Keratinocyte (primary cell): ENCODE measurements around the gene PFDN4. TPM values are rescaled to one million over a fixed set of nuclear protein-coding genes. Genes with fewer than 3 reads are reported as not detected.

ENCODE experiments used
- DNase-seq: peaks from one replicate; pipeline ENCODE4 v3.0.0-alpha.2; 2011; ENCODE audit warnings: low read depth, missing footprints, low spot score
- FAIRE-seq: peaks from 2 replicates; lab custom pipeline; 2011; peaks lifted over from hg19 to GRCh38; lab: Jason Lieb, UNC
- H2AFZ ChIP-seq: 2 replicates; pipeline ENCODE4 v1.6.0; 2012; ENCODE audit warnings: low read length, control low read depth, inconsistent platforms; ENCODE audit not compliant: control insufficient read depth
- H3K27ac ChIP-seq: 2 replicates; pipeline ENCODE4 v1.5.1; 2011; ENCODE audit warnings: low read length; ENCODE audit not compliant: control insufficient read depth, insufficient read depth
- H3K27me3 ChIP-seq: 3 replicates; pipeline ENCODE4 v1.6.0; 2011; ENCODE audit warnings: low read length; ENCODE audit not compliant: control insufficient read depth, insufficient read depth; ENCODE audit errors: extremely low read depth
- H3K36me3 ChIP-seq, 2 experiments: 2 replicates in 1 of 2; 3 replicates in 1 of 2; pipeline ENCODE4 v1.5.1; 2011; ENCODE audit warnings: low read length in 2 of 2, mild to moderate bottlenecking in 1 of 2; ENCODE audit not compliant: control insufficient read depth in 2 of 2, insufficient read depth in 2 of 2; ENCODE audit errors: extremely low read depth in 1 of 2
- H3K4me1 ChIP-seq: 3 replicates; pipeline ENCODE4 v1.5.1; 2011; ENCODE audit warnings: low read length; ENCODE audit not compliant: control insufficient read depth, insufficient read depth; ENCODE audit errors: extremely low read depth
- H3K4me2 ChIP-seq: 3 replicates; pipeline ENCODE4 v1.6.0; 2011; ENCODE audit warnings: low read depth, low read length; ENCODE audit not compliant: control insufficient read depth, insufficient read depth; ENCODE audit errors: extremely low read depth
- H3K4me3 ChIP-seq, 3 experiments: fragments of 200-600 bp in 1 of 3; sonication (generic) in 1 of 3; 2 replicates in 2 of 3; 3 replicates in 1 of 3; pipeline ENCODE4 v1.5.1; 2011 to 2016; ENCODE audit warnings: low read length in 3 of 3, mild to moderate bottlenecking in 3 of 3, control low read depth in 2 of 3, inconsistent platforms in 1 of 3, low read depth in 1 of 3, mixed read lengths in 1 of 3, mixed run types in 1 of 3, moderate library complexity in 1 of 3; ENCODE audit not compliant: control insufficient read depth in 2 of 3, insufficient read depth in 2 of 3; ENCODE audit errors: extremely low read depth in 1 of 3
- H3K79me2 ChIP-seq: 2 replicates; pipeline ENCODE4 v1.6.0; 2012; ENCODE audit warnings: low read length; ENCODE audit not compliant: control insufficient read depth, insufficient read depth
- H3K9ac ChIP-seq: 3 replicates; pipeline ENCODE4 v1.6.0; 2011; ENCODE audit warnings: low read length; ENCODE audit not compliant: control insufficient read depth, insufficient read depth; ENCODE audit errors: extremely low read depth
- H3K9me1 ChIP-seq: 3 replicates; pipeline ENCODE4 v1.6.0; 2011; ENCODE audit warnings: low read length; ENCODE audit not compliant: control insufficient read depth, insufficient read depth; ENCODE audit errors: extremely low read depth
- H3K9me3 ChIP-seq: 2 replicates; pipeline ENCODE4 v1.5.1; 2012; ENCODE audit warnings: low read depth, low read length; ENCODE audit not compliant: control insufficient read depth
- H4K20me1 ChIP-seq: 3 replicates; pipeline ENCODE4 v1.6.0; 2011; ENCODE audit warnings: low read length; ENCODE audit not compliant: control insufficient read depth, insufficient read depth; ENCODE audit errors: extremely low read depth
- EZH2 ChIP-seq: IDR thresholded peaks from one replicate; pipeline ENCODE4 v1.6.1; 2012; ENCODE audit warnings: inconsistent platforms, mild to moderate bottlenecking, low read length, moderate library complexity
- dilution Hi-C: fragments of 300-500 bp; cut with MboI; formaldehyde crosslinking; loops from one replicate; pipeline ENCODE4 v1.7.0; 2020; ENCODE audit warnings: low sequenced_read_pairs; ENCODE audit not compliant: extremely low pct_ligation_motif_present
- polyA plus RNA-seq, 5 experiments: library from polyadenylated mRNA; depleted of rRNA in 3 of 5; stranded (reverse) in 3 of 5; stranded (forward) in 1 of 5; unstranded in 1 of 5; fragments of >200 nt; gene quantifications; 1 replicate in 1 of 5; 2 replicates in 3 of 5; 3 replicates in 1 of 5; pipeline versions ENCODE4 v1.2.1 to v1.2.3, GENCODE V29; 2011 to 2012; ENCODE audit warnings: missing spikeins in 2 of 5, low read depth in 1 of 5, low replicate concordance in 1 of 5
- TF ChIP-seq, protein P1 (sequence below), 3 experiments: IDR thresholded peaks in 1 of 3; conservative IDR thresholded peaks in 1 of 3; optimal IDR thresholded peaks in 1 of 3; 2 replicates in 2 of 3; 3 replicates in 1 of 3; pipeline versions ENCODE3 to v1.5.1; 2011; ENCODE audit warnings: low read length in 3 of 3, mild to moderate bottlenecking in 3 of 3, moderate library complexity in 2 of 3, control low read depth in 1 of 3, inconsistent platforms in 1 of 3; ENCODE audit not compliant: insufficient read depth in 2 of 3; ENCODE audit errors: extremely low read depth in 1 of 3

Gene PFDN4
- polyA plus RNA-seq, 1 donor (not counting 4 experiments of a cell fraction or from before 2014, with no cell fraction given): 65.7 TPM

DNA sequence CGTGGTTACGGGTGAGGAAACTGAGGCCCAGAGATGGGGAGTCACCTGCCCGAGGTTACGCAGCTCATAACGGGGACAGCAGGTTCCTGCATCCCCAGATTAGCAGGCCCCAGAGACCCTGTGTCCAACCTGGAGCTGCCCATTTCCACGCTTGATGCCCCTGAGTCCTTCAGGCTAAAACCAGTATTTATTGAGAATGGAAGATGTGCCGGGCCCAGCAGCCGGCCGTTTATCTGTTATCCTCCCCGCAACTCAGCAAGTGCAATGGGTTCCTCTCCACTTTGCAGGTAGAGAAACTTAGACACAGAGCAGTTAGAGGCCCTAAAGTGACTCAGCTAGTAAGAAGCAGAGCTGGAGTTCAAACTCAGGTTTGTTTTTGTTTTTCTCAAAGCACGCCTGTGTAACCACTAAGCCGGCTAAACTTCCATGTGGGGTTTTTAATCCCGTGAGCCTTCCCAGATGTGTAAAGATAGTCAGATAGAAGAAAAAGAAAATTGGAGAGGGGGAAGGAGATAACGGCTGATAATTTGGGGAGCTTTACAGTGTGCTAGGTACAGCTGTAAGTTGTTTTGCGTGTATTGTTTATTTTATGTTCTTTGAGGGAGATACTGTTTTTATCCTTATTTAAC lies 775 bp downstream of the PFDN4 start:
- DNase-seq (no peak), FAIRE-seq (no peak)
- Histone ChIP-seq H2AFZ (peak overlapping the region; percentile 100), H4K20me1 (peaks cover 2% of the 10 kb centered on the region), H3K9me3 (no peaks in the 10 kb centered on the region), H3K4me3 (peak overlapping the region; percentile 83 to 89 (median 87)), H3K36me3 (peaks cover 3 to 6% of the 10 kb centered on the region in 2 experiments), H3K9me1 (no peaks in the 10 kb centered on the region), H3K27ac (peak overlapping the region; percentile 100), H3K9ac (peak overlapping the region; percentile 100), H3K79me2 (peaks cover 54% of the 10 kb centered on the region), H3K4me2 (peak overlapping the region; percentile 74), H3K4me1 (peaks cover 14% of the 10 kb centered on the region), H3K27me3 (no peaks in the 10 kb centered on the region)
- dilution Hi-C loops: no loop called here
- no peak for TF ChIP-seq EZH2
- TF ChIP-seq, protein P1, sequence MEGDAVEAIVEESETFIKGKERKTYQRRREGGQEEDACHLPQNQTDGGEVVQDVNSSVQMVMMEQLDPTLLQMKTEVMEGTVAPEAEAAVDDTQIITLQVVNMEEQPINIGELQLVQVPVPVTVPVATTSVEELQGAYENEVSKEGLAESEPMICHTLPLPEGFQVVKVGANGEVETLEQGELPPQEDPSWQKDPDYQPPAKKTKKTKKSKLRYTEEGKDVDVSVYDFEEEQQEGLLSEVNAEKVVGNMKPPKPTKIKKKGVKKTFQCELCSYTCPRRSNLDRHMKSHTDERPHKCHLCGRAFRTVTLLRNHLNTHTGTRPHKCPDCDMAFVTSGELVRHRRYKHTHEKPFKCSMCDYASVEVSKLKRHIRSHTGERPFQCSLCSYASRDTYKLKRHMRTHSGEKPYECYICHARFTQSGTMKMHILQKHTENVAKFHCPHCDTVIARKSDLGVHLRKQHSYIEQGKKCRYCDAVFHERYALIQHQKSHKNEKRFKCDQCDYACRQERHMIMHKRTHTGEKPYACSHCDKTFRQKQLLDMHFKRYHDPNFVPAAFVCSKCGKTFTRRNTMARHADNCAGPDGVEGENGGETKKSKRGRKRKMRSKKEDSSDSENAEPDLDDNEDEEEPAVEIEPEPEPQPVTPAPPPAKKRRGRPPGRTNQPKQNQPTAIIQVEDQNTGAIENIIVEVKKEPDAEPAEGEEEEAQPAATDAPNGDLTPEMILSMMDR (optimal IDR thresholded peaks at IDR 0.05 in 1 of 3, IDR thresholded peaks at IDR 0.05 in 1 of 3, conservative IDR thresholded peaks at IDR 0.05 in 1 of 3; ENCODE audit: extremely low read depth in 1 of 3, insufficient read depth in 2 of 3, low read length in 3 of 3): no peak

DNA sequence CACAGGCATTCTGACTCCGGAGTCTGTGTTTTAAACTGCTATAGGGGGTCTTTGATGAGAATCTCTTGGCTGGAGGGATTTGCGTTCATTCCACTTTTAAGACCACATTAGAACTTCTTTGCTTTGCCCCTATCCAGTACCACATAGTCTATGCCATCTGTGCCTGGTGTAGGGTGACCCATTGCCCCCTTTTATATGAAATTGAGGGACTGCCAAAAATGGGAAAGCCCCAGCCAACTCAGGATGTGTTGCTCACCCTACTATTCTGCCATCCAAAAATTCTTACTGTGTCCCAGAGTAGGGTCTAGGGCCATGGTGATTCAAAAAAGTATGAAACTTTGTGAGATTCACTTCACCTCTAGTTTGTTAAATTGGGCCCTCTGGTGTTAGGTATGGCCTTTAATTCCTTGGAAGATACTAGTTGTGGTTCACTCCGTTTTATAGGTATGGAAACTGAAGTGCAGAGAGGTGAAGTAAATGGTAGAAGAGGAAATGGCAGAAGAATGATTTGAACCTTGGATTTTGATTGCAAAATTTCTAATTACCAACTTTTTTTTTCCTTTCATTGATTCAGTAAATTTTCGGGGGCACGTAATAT lies 1.4 kb downstream of the PFDN4 start:
- Histone ChIP-seq H3K9me1 (no peaks in the 10 kb centered on the region), H3K36me3 (peaks cover 3 to 9% of the 10 kb centered on the region in 2 experiments), H2AFZ (no peak overlapping the region), H3K27me3 (no peaks in the 10 kb centered on the region), H3K4me1 (peaks cover 14% of the 10 kb centered on the region), H3K79me2 (peaks cover 56% of the 10 kb centered on the region), H4K20me1 (peaks cover 2% of the 10 kb centered on the region), H3K27ac (peak overlapping the region; percentile 100), H3K9me3 (no peaks in the 10 kb centered on the region), H3K9ac (peak overlapping the region; percentile 100), H3K4me2 (peak overlapping the region; percentile 74), H3K4me3 (peak overlapping the region; percentile 83 to 89 (median 87))
- no peak for FAIRE-seq
- TF ChIP-seq, protein P1 (optimal IDR thresholded peaks at IDR 0.05 in 1 of 3, IDR thresholded peaks at IDR 0.05 in 1 of 3, conservative IDR thresholded peaks at IDR 0.05 in 1 of 3; ENCODE audit: extremely low read depth in 1 of 3, insufficient read depth in 2 of 3, low read length in 3 of 3): no peak
- TF ChIP-seq EZH2: no peak
- DNase-seq: no peak
- dilution Hi-C loops: no loop called here
